Spleen (tissue), 11 donors: Measurements from ENCODE around the gene SMC5. TPM values are rescaled to one million over a fixed set of nuclear protein-coding genes. Genes with fewer than 3 reads are reported as not detected.

ENCODE experiments used
- DNase-seq: peaks from one replicate; pipeline ENCODE4 v3.0.0-alpha.2; 2020
- H3K27ac ChIP-seq, 8 donors: fragments of 200-600 bp; sonication (generic) in 7 of 8; 1 replicate in 4 of 8; 2 replicates in 4 of 8; pipeline versions ENCODE4 v1.5.0 to v1.8.0; 2016 to 2021; ENCODE audit warnings: inconsistent platforms in 4 of 8, mild to moderate bottlenecking in 4 of 8, moderate library complexity in 1 of 8
- H3K27me3 ChIP-seq, 7 donors: fragments of 200-600 bp; sonication (generic) in 6 of 7; replicated peaks in 1 of 7; 1 replicate in 4 of 7; 2 replicates in 3 of 7; pipeline versions ENCODE4 v1.5.0 to v1.8.0; 2016 to 2021; ENCODE audit warnings: inconsistent platforms in 3 of 7, mild to moderate bottlenecking in 1 of 7
- H3K36me3 ChIP-seq, 6 donors: fragments of 200-600 bp; sonication (generic) in 5 of 6; 1 replicate in 4 of 6; 2 replicates in 2 of 6; pipeline versions ENCODE4 v1.5.0 to v1.8.0; 2016 to 2021; ENCODE audit warnings: inconsistent platforms in 2 of 6
- H3K4me1 ChIP-seq, 6 donors: fragments of 200-600 bp; sonication (generic) in 5 of 6; 1 replicate in 3 of 6; 2 replicates in 3 of 6; pipeline versions ENCODE4 v1.5.0 to v1.8.0; 2016 to 2021; ENCODE audit warnings: inconsistent platforms in 3 of 6
- H3K4me3 ChIP-seq, 8 donors: fragments of 200-600 bp; sonication (generic) in 7 of 8; 1 replicate in 4 of 8; 2 replicates in 4 of 8; pipeline versions ENCODE4 v1.5.0 to v1.8.0; 2016 to 2021; ENCODE audit warnings: inconsistent platforms in 4 of 8, mild to moderate bottlenecking in 4 of 8, moderate library complexity in 2 of 8
- H3K9me3 ChIP-seq, 8 donors: fragments of 200-600 bp; sonication (generic) in 7 of 8; 1 replicate in 4 of 8; 2 replicates in 4 of 8; pipeline versions ENCODE4 v1.5.0 to v1.8.0; 2016 to 2021; ENCODE audit warnings: inconsistent platforms in 4 of 8
- CTCF ChIP-seq, 11 experiments: fragments of 200-600 bp in 7 of 11; fragments of 450-650 bp in 4 of 11; sonication (generic) in 4 of 11; IDR thresholded peaks in 8 of 11; conservative IDR thresholded peaks in 3 of 11; 1 replicate in 7 of 11; 2 replicates in 4 of 11; pipeline versions ENCODE4 v1.4.0 to v1.8.0; 2016 to 2021; ENCODE audit warnings: antibody characterized with exemption in 11 of 11, inconsistent platforms in 4 of 11, mild to moderate bottlenecking in 1 of 11
- POLR2A ChIP-seq, 3 donors: fragments of 450-650 bp; IDR thresholded peaks; one replicate each; pipeline ENCODE4 v1.5.1; 2017; ENCODE audit warnings: antibody characterized with exemption in 3 of 3, mild to moderate bottlenecking in 1 of 3
- POLR2AphosphoS5 ChIP-seq, 3 donors: sonication (generic); formaldehyde crosslinking; IDR thresholded peaks; one replicate each; pipeline ENCODE4 v1.5.1; 2017; ENCODE audit warnings: antibody characterized with exemption in 3 of 3
- WGBS, 5 donors: extraction: QIAGEN DNeasy Blood & Tissue Kit in 3 of 5; methylation state at CpG; one replicate each; pipeline versions ENCODE4 v1.1.5 to v1.1.7; 2013 to 2018; 5-methylcytosine and 5-hydroxymethylcytosine counted together
- intact Hi-C: fragments of 100-400 bp; cut with DNase I; formaldehyde crosslinking; loops from one replicate; pipeline ENCODE4 v1.15.0; 2023; ENCODE audit warnings: low total_unique reads
- polyA plus RNA-seq, 3 donors: library from polyadenylated mRNA; stranded (reverse); fragments of 200-250 nt; gene quantifications; one replicate each; pipeline ENCODE4 v1.2.1, GENCODE V29; 2013
- total RNA-seq, 7 donors: library from RNA; depleted of rRNA in 3 of 7; stranded (reverse); fragments of >200 nt in 3 of 7; fragmentation: NEBNext Ultra II Directional in 4 of 7; extraction: Animal tissue kit (Norgen Biotek cat#: 25700) in 4 of 7; gene quantifications; one replicate each; pipeline versions ENCODE4 v1.1.0 to v1.2.1, GENCODE V29; 2016 to 2021
- donor health status: healthy with polysubstance abuse.
- donor health status: DM: no; HTN: no; CAD: no; lungs with moderate emphysema.
- donor health status: DM: no; HTN: no; CAD: no.
- donor health status: Bipolar disorder and iron deficiency.
- donor health status: healthy.
- donor health status: DM: no; HTN: no; CAD: no.
- donor health status: DM: yes; HTN: yes; CAD: no.

Gene SMC5
- total and polyA plus RNA-seq, 10 donors = 7.4 to 39.9 (median 29.8) TPM

GRCh38 chr9:70256123-70256551 is 2.6 kb upstream of the SMC5 start:
- Histone ChIP-seq H3K9me3 (no peaks in the 10 kb centered on the region), H3K4me1 (peaks cover 19 to 36% (median 27%) of the 10 kb centered on the region in 6 donors), H3K36me3 (peaks cover 0 to 4% (median 0%) of the 10 kb centered on the region in 6 donors), H3K4me3 (no peak overlapping the region), H3K27ac (no peak overlapping the region), H3K27me3 (no peaks in the 10 kb centered on the region)
- DNase-seq = no peak
- TF ChIP-seq POLR2A (IDR thresholded peaks at IDR 0.05) (no peak), CTCF (IDR thresholded peaks at IDR 0.05 in 8 of 11, conservative IDR thresholded peaks at IDR 0.05 in 3 of 11) (no peak), POLR2AphosphoS5 (IDR thresholded peaks at IDR 0.05) (no peak)
- intact Hi-C loops = no loop called here
- WGBS, 5 donors = 82 to 89% (median 89%) methylated on average over 7 of the region's 7 CpGs

GRCh38 chr9:70257502-70257901 is 1.3 kb upstream of the SMC5 start:
- H3K27me3 ChIP-seq = no peaks in the 10 kb centered on the region
- peak overlapping the region in 1 of 8 donors; percentile 85 for H3K4me3 ChIP-seq
- WGBS, 5 donors = 91 to 94% (median 93%) methylated on average over 3 of the region's 3 CpGs
- no peak for DNase-seq
- H3K27ac ChIP-seq = peak overlapping the region; percentile 92 to 94 (median 92)
- intact Hi-C loops = no loop called here
- no peak for TF ChIP-seq POLR2A (IDR thresholded peaks at IDR 0.05)
- no peak for TF ChIP-seq POLR2AphosphoS5 (IDR thresholded peaks at IDR 0.05)
- no peak for TF ChIP-seq CTCF (IDR thresholded peaks at IDR 0.05 in 8 of 11, conservative IDR thresholded peaks at IDR 0.05 in 3 of 11)
- H3K4me1 ChIP-seq = peaks cover 30 to 50% (median 39%) of the 10 kb centered on the region in 6 donors
- H3K36me3 ChIP-seq = peaks cover 0 to 18% (median 2%) of the 10 kb centered on the region in 6 donors
- no peaks in the 10 kb centered on the region for H3K9me3 ChIP-seq

GRCh38 chr9:70257991-70258691 is 637 bp upstream of the SMC5 start:
- TF ChIP-seq CTCF (IDR thresholded peaks at IDR 0.05 in 8 of 11, conservative IDR thresholded peaks at IDR 0.05 in 3 of 11) = no peak
- TF ChIP-seq POLR2AphosphoS5 (IDR thresholded peaks at IDR 0.05) = no peak
- TF ChIP-seq POLR2A (IDR thresholded peaks at IDR 0.05) = no peak
- no peaks in the 10 kb centered on the region for H3K27me3 ChIP-seq
- H3K4me3 ChIP-seq = peak overlapping the region; percentile 71 to 87 (median 74)
- DNase-seq = peak; percentile 92
- intact Hi-C loops = no loop called here
- H3K36me3 ChIP-seq = peaks cover 0 to 23% (median 2%) of the 10 kb centered on the region in 6 donors
- WGBS, 5 donors = 8 to 10% (median 8%) methylated on average over 26 to 27 of the region's 27 CpGs
- H3K9me3 ChIP-seq = no peaks in the 10 kb centered on the region
- H3K27ac ChIP-seq = peak overlapping the region; percentile 92 to 94 (median 92)
- peaks cover 32 to 57% (median 43%) of the 10 kb centered on the region in 6 donors for H3K4me1 ChIP-seq

GRCh38 chr9:70259512-70259802 is 679 bp downstream of the SMC5 start:
- H3K4me1 ChIP-seq = peaks cover 35 to 63% (median 46%) of the 10 kb centered on the region in 6 donors

More at GRCh38 chr9:70259512-70259802, 679 bp downstream of the SMC5 start:
- H3K27me3 ChIP-seq = no peaks in the 10 kb centered on the region
- intact Hi-C loops = no loop called here
- peaks cover 0 to 29% (median 5%) of the 10 kb centered on the region in 6 donors for H3K36me3 ChIP-seq
- DNase-seq = no peak
- no peaks in the 10 kb centered on the region for H3K9me3 ChIP-seq
- H3K27ac ChIP-seq = peak overlapping the region; percentile 92 to 94 (median 92)
- TF ChIP-seq POLR2A (IDR thresholded peaks at IDR 0.05) (no peak), CTCF (IDR thresholded peaks at IDR 0.05 in 8 of 11, conservative IDR thresholded peaks at IDR 0.05 in 3 of 11) (no peak), POLR2AphosphoS5 (IDR thresholded peaks at IDR 0.05) (no peak)
- WGBS, 5 donors = 1 to 3% (median 2%) methylated on average over 10 of the region's 10 CpGs
- H3K4me3 ChIP-seq = peak overlapping the region; percentile 71 to 87 (median 74)
